Osteocyte (in vitro differentiated cells): ENCODE data around the gene HCFC1. TPM values are rescaled to one million over a fixed set of nuclear protein-coding genes. Genes with fewer than 3 reads are reported as not detected.

Source experiments
- DNase-seq: peaks from one replicate; pipeline ENCODE4 v3.0.0; 2021; ENCODE audit warnings: mixed read lengths; ENCODE audit not compliant: unreplicated experiment; ENCODE audit errors: extremely low spot score
- H3K27ac Mint-ChIP-seq: one replicate; pipeline ENCODE4 v1.8.0; 2021; ENCODE audit warnings: mild to moderate bottlenecking, mixed read lengths; ENCODE audit not compliant: unreplicated experiment
- H3K27me3 Mint-ChIP-seq: one replicate; pipeline ENCODE4 v1.8.0; 2021; ENCODE audit warnings: mixed read lengths; ENCODE audit not compliant: unreplicated experiment
- H3K36me3 Mint-ChIP-seq: one replicate; pipeline ENCODE4 v1.8.0; 2021; ENCODE audit warnings: mixed read lengths; ENCODE audit not compliant: unreplicated experiment
- H3K4me1 Mint-ChIP-seq: one replicate; pipeline ENCODE4 v1.8.0; 2021; ENCODE audit warnings: mixed read lengths; ENCODE audit not compliant: unreplicated experiment
- H3K4me3 Mint-ChIP-seq: one replicate; pipeline ENCODE4 v1.8.0; 2021; ENCODE audit warnings: mild to moderate bottlenecking, moderate library complexity, mixed read lengths; ENCODE audit not compliant: unreplicated experiment
- H3K9me3 Mint-ChIP-seq: one replicate; pipeline ENCODE4 v1.8.0; 2021; ENCODE audit warnings: mixed read lengths; ENCODE audit not compliant: unreplicated experiment
- total RNA-seq: library from RNA; stranded (reverse); gene quantifications from 2 replicates; pipeline ENCODE4 v1.2.1, GENCODE V29; 2021
- TF ChIP-seq, protein P1 (sequence below): fragments of 200-600 bp; sonication (generic); IDR thresholded peaks from 2 replicates; pipeline ENCODE4 v1.5.0; 2021; ENCODE audit warnings: antibody characterized with exemption, mild to moderate bottlenecking, moderate library complexity

HCFC1 gene
- total RNA-seq, 1 donor from 2014 or later: 74.8 TPM

DNA sequence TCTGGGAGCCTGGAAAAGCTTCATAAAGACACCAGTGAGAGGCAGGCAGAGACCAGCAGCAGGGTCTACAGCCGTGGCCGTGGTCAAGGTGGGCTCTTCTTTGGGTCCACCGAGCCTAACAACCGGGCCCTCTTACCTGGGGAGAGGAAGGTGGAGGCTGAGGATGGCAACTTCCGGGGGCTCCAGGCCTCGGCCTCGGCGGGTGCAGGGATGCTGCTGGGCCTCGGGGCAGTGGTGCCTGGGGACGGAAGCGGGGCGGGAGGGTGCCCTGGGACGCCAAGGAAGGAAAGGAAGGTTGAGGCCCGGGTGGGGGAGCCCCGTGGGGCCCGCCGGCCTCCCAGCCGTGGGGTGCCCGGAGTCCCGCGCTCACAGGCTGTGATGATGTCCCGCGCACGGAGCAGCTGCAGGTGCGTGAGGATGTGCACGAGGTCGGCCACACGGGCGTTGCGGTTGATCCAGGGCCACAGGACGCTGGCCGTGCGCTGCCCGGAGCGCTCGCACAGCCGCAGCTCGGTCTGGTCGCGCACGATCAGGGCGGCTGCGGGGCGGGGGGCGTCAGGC, 47.5 kb upstream of the HCFC1 start:
- DNase-seq: no peak
- H3K27me3 Mint-ChIP-seq: no peaks in the 10 kb centered on the region
- TF ChIP-seq, protein P1, sequence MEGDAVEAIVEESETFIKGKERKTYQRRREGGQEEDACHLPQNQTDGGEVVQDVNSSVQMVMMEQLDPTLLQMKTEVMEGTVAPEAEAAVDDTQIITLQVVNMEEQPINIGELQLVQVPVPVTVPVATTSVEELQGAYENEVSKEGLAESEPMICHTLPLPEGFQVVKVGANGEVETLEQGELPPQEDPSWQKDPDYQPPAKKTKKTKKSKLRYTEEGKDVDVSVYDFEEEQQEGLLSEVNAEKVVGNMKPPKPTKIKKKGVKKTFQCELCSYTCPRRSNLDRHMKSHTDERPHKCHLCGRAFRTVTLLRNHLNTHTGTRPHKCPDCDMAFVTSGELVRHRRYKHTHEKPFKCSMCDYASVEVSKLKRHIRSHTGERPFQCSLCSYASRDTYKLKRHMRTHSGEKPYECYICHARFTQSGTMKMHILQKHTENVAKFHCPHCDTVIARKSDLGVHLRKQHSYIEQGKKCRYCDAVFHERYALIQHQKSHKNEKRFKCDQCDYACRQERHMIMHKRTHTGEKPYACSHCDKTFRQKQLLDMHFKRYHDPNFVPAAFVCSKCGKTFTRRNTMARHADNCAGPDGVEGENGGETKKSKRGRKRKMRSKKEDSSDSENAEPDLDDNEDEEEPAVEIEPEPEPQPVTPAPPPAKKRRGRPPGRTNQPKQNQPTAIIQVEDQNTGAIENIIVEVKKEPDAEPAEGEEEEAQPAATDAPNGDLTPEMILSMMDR: no peak
- no peaks in the 10 kb centered on the region for H3K9me3 Mint-ChIP-seq
- peaks cover 3% of the 10 kb centered on the region for H3K36me3 Mint-ChIP-seq
- peak overlapping the region; percentile 76 for H3K4me3 Mint-ChIP-seq
- peaks cover 9% of the 10 kb centered on the region for H3K4me1 Mint-ChIP-seq
- peak overlapping the region; percentile 85 for H3K27ac Mint-ChIP-seq

DNA sequence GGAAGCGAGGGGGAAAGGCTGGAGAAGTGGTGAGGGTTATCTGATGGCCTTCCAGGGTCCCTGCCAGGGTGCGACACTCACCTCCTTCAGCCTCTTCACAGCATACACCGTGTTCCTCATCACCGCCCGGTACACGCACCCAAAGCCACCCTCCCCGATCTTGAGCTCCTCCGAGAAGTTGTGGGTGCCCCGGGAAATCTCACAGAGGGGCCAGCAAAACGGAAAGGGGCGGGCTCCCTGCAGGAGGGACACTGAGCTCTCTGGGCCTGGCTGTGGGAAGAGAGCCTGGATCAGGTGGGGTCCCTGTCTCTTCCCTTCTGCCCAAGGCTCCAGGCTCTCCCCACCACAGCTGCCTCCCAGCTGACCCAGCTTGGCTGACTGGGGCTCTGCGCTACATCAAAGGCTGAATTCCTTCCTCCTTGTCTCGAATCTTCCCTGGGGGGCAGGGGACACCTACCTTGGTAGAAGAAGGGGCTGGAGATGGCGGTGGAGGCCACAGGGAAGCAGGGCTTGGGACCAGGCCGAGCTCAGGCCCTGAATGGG, 47.0 kb upstream of the HCFC1 start:
- peak overlapping the region; percentile 76 for H3K4me3 Mint-ChIP-seq
- peak overlapping the region; percentile 85 for H3K27ac Mint-ChIP-seq
- DNase-seq: no peak
- H3K36me3 Mint-ChIP-seq: peaks cover 3% of the 10 kb centered on the region
- TF ChIP-seq, protein P1: no peak
- H3K9me3 Mint-ChIP-seq: no peaks in the 10 kb centered on the region
- H3K27me3 Mint-ChIP-seq: no peaks in the 10 kb centered on the region
- H3K4me1 Mint-ChIP-seq: peaks cover 10% of the 10 kb centered on the region

DNA sequence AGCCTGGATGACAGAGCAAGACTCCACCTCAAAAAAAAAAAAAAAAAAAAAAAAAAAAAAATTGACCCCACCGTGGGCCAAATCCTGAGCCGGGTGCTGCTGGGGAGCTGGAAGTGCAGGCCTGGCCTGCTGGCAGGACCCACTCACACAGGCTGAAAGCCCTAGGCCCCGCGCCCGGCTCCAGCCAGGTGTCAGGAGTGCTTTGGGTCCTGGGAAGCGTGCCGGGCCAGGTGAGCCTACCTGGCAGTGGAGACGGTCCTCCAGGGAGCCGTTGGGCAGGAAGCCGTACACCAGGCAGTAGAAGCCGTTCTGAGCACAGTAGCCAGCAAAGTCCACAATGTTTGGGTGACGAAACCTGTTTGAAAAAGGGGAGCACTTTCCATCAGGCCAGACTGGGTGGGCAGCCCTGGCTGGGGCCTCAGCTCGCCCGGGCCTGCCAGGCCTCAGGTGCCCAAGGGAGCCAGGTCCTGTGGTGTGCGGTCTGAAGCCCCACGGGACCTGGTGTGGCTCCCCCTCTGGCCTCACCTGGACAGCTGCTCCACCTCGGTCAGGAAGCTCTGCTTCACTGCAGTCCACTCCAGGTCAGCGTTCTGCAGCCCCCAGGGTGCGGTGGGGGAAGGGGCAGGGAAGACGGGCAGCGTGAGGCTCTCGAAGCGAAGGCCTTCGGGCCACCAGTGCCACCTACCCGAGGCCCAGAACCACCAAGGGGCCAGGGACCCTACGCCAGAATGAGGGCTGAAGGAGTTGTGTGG, 46.3 kb upstream of the HCFC1 start:
- no peak overlapping the region for H3K27ac Mint-ChIP-seq
- H3K27me3 Mint-ChIP-seq: no peaks in the 10 kb centered on the region
- H3K4me3 Mint-ChIP-seq: peak overlapping the region; percentile 22
- H3K4me1 Mint-ChIP-seq: peaks cover 15% of the 10 kb centered on the region
- DNase-seq: no peak
- H3K9me3 Mint-ChIP-seq: no peaks in the 10 kb centered on the region
- H3K36me3 Mint-ChIP-seq: peaks cover 3% of the 10 kb centered on the region
- TF ChIP-seq, protein P1: no peak

DNA sequence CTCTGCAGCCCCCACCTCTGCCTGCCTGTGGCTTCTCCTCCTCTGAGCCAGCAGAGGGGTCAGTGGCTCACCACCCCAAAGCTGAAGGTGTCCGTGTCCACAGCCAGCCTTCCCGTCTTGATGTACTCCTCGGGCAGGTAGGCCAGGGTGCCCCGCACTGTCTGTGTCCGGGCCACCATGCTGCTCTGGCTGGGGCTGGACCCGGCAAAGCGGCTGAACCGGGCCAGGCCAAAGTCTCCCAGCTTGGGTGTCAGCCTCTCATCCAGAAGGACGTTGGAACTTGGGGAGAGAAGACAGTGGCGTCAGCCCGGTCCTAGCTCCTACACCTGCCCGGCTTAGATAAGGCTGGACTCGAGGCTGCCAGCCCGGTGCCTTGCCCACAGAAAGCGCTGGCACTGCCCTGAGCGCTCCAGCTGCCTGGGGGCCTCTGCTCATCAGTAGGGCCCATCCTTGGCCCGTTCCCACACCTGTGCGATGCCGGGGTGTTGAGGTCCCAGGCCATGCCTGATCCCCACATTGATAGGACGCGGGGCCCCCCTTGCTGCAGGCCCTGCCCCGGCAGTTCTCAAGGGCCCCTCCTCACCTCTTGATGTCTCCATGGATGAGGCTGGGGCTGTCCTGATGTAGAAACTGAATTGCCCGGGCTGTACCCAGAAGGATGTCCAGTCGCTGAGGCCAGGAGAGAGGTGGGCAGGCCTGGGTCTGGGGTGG, 44.9 kb upstream of the HCFC1 start:
- H3K4me3 Mint-ChIP-seq: no peak overlapping the region
- H3K36me3 Mint-ChIP-seq: peaks cover 3% of the 10 kb centered on the region
- DNase-seq: no peak
- no peaks in the 10 kb centered on the region for H3K27me3 Mint-ChIP-seq
- TF ChIP-seq, protein P1: no peak
- no peak overlapping the region for H3K27ac Mint-ChIP-seq
- peaks cover 15% of the 10 kb centered on the region for H3K4me1 Mint-ChIP-seq
- no peaks in the 10 kb centered on the region for H3K9me3 Mint-ChIP-seq
